OCI-LY7 (cell line): ENCODE data around the gene PRR18.

Experiments
- EZH2phosphoT487 ChIP-seq: fragments of 200-600 bp; sonication (generic); IDR thresholded peaks from 2 replicates; pipeline ENCODE4 v1.6.1; 2018; ENCODE audit warnings: low read depth, borderline replicate concordance, mild to moderate bottlenecking, mixed run types, antibody characterized with exemption, low read length, moderate library complexity, mixed read lengths
- TF ChIP-seq, protein P1 (sequence below): fragments of 200-600 bp; sonication (generic); conservative IDR thresholded peaks from 2 replicates; pipeline ENCODE4 v1.5.1; 2014; ENCODE audit warnings: mild to moderate bottlenecking, antibody characterized with exemption, low read length, moderate library complexity, mixed read lengths

DNA sequence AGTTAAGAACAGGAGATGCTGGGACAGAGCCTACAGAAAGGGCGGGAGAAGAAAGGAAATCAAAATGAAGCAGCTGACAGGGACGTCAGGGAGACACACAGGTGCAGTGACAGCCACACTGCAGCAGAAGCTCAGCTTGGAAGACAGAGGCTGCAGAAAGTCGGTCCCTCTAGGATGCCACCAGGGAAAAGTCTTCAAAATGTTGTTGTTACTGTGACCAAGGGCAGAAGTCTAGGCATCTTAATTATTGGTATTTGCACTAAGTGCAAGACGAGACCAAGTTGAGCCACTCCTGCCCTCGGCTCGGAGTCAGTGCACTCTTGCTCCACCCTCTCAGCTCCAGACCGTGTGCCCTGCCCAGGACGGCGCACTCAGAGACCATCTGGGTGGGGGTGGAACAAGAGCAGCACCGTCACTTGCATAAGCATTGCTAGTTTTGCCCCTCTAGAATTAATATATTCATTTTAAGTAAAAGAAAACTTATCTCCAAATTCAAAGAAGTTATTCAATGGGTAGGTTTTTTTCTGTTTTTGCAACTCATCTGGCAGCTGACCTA is 2.6 kb downstream of the PRR18 start:
- TF ChIP-seq, protein P1, sequence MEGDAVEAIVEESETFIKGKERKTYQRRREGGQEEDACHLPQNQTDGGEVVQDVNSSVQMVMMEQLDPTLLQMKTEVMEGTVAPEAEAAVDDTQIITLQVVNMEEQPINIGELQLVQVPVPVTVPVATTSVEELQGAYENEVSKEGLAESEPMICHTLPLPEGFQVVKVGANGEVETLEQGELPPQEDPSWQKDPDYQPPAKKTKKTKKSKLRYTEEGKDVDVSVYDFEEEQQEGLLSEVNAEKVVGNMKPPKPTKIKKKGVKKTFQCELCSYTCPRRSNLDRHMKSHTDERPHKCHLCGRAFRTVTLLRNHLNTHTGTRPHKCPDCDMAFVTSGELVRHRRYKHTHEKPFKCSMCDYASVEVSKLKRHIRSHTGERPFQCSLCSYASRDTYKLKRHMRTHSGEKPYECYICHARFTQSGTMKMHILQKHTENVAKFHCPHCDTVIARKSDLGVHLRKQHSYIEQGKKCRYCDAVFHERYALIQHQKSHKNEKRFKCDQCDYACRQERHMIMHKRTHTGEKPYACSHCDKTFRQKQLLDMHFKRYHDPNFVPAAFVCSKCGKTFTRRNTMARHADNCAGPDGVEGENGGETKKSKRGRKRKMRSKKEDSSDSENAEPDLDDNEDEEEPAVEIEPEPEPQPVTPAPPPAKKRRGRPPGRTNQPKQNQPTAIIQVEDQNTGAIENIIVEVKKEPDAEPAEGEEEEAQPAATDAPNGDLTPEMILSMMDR, result no peak
- TF ChIP-seq EZH2phosphoT487, result no peak
